Activated CD4-positive, alpha-beta T cell treated with anti-CD3 and anti-CD28 coated beads for 36 hours (primary cell): ENCODE results near the gene TENM4. TPM values are rescaled to one million over a fixed set of nuclear protein-coding genes. Genes with fewer than 3 reads are reported as not detected.

ENCODE experiments used
- ATAC-seq: fragments of 200-7000 bp; cut with Tn5 transposase; one replicate; pipeline ENCODE4 v1.10.0; 2021; ENCODE audit warnings: mild to moderate bottlenecking, moderate library complexity
- CTCF ChIA-PET: fragments of 350-600 bp; sonication (Branson Sonifier 250); formaldehyde crosslinking; loops from one replicate; lab custom pipeline; 2021; ENCODE audit warnings: antibody characterized with exemption; lab: Charles Lee
- POLR2A ChIA-PET: fragments of 350-600 bp; sonication (Branson Sonifier 250); formaldehyde crosslinking; loops from one replicate; lab custom pipeline; 2021; ENCODE audit warnings: antibody characterized with exemption, inconsistent platforms; lab: Charles Lee
- DNase-seq: peaks from one replicate; pipeline ENCODE4 v3.0.0-alpha.2; 2020
- H3K27ac Mint-ChIP-seq: one replicate; pipeline ENCODE4 v1.8.0; 2021; ENCODE audit warnings: mixed read lengths
- H3K27me3 Mint-ChIP-seq: one replicate; pipeline ENCODE4 v1.8.0; 2021; ENCODE audit warnings: mixed read lengths
- H3K36me3 Mint-ChIP-seq: one replicate; pipeline ENCODE4 v1.8.0; 2021; ENCODE audit warnings: low read depth, mixed read lengths
- H3K4me1 Mint-ChIP-seq: one replicate; pipeline ENCODE4 v1.8.0; 2021; ENCODE audit warnings: mixed read lengths
- H3K4me3 Mint-ChIP-seq: one replicate; pipeline ENCODE4 v1.8.0; 2021; ENCODE audit warnings: mild to moderate bottlenecking, moderate library complexity, mixed read lengths
- H3K9me3 Mint-ChIP-seq: one replicate; pipeline ENCODE4 v1.8.0; 2021; ENCODE audit warnings: low read depth, mixed read lengths
- intact Hi-C, 2 experiments: fragments of 100-400 bp; cut with DNase I in 1 of 2; cut with micrococcal nuclease in 1 of 2; formaldehyde crosslinking; loops; one replicate each; pipeline versions ENCODE4 v1.14.2 to v1.15.1; 2022 to 2024; cut with DNase I, micrococcal nuclease
- total RNA-seq, 2 experiments: library from RNA; stranded (reverse); gene quantifications; one replicate each; pipeline ENCODE4 v1.2.3, GENCODE V29; 2021

TENM4 gene
- total RNA-seq, 2 experiments from 2014 or later: not detected

- DNase-seq (no peak), ATAC-seq (no peak)
- H3K36me3 Mint-ChIP-seq: no peaks in the 10 kb centered on the region
- no peak overlapping the region for H3K4me3 Mint-ChIP-seq
- H3K27ac Mint-ChIP-seq: no peak overlapping the region
- no peaks in the 10 kb centered on the region for H3K4me1 Mint-ChIP-seq
- intact Hi-C loops: loop anchor here in 1 of 2 experiments (10.0 kb wide), 1 partner anchor 426 kb away; no protein-coding TSS in a partner anchor
- peaks cover 5% of the 10 kb centered on the region for H3K27me3 Mint-ChIP-seq
- POLR2A ChIA-PET: no interaction called here
- CTCF ChIA-PET: interaction anchor here (2.4 kb wide), 1 partner anchor 9 kb away, joined by 10 read pairs; no protein-coding TSS in a partner anchor
- H3K9me3 Mint-ChIP-seq: no peaks in the 10 kb centered on the region
Observed at GRCh38 chr11:79070518-79070917, 370.3 kb downstream of the TENM4 start.

- H3K27me3 Mint-ChIP-seq: peaks cover 5% of the 10 kb centered on the region
- no peak for ATAC-seq
- H3K27ac Mint-ChIP-seq: no peak overlapping the region
- POLR2A ChIA-PET: no interaction called here
- no peaks in the 10 kb centered on the region for H3K9me3 Mint-ChIP-seq
- no peak overlapping the region for H3K4me3 Mint-ChIP-seq
- no peaks in the 10 kb centered on the region for H3K36me3 Mint-ChIP-seq
- H3K4me1 Mint-ChIP-seq: no peaks in the 10 kb centered on the region
- CTCF ChIA-PET: interaction anchor here (2.4 kb wide), 1 partner anchor 8 kb away, joined by 10 read pairs; no protein-coding TSS in a partner anchor
- DNase-seq: no peak
- intact Hi-C loops: no loop called here
Observed at GRCh38 chr11:79069504-79069903, 371.3 kb downstream of the TENM4 start.

- Mint-ChIP-seq H3K27me3 (peaks cover 5% of the 10 kb centered on the region), H3K27ac (no peak overlapping the region), H3K4me3 (no peak overlapping the region), H3K36me3 (no peaks in the 10 kb centered on the region), H3K9me3 (no peaks in the 10 kb centered on the region), H3K4me1 (no peaks in the 10 kb centered on the region)
- DNase-seq: no peak
- POLR2A ChIA-PET: no interaction called here
- no peak for ATAC-seq
- intact Hi-C loops: no loop called here
- CTCF ChIA-PET: interaction anchor here (1.1 kb wide), 1 partner anchor 32 kb away, joined by 5 read pairs; no protein-coding TSS in a partner anchor
Observed at GRCh38 chr11:79068356-79068755, 372.5 kb downstream of the TENM4 start.

- no peak for DNase-seq
- H3K27me3 Mint-ChIP-seq: peaks cover 3% of the 10 kb centered on the region
- no peaks in the 10 kb centered on the region for H3K9me3 Mint-ChIP-seq
- no peak overlapping the region for H3K4me3 Mint-ChIP-seq
- POLR2A ChIA-PET: no interaction called here
- no peaks in the 10 kb centered on the region for H3K4me1 Mint-ChIP-seq
- CTCF ChIA-PET: no interaction called here
- H3K27ac Mint-ChIP-seq: no peak overlapping the region
- H3K36me3 Mint-ChIP-seq: no peaks in the 10 kb centered on the region
- ATAC-seq: no peak
- intact Hi-C loops: no loop called here
Observed at GRCh38 chr11:79067352-79067679, 373.5 kb downstream of the TENM4 start.

- DNase-seq (no peak), ATAC-seq (no peak)
- ChIA-PET CTCF (no interaction called here), POLR2A (no interaction called here)
- no peaks in the 10 kb centered on the region for H3K4me1 Mint-ChIP-seq
- intact Hi-C loops: no loop called here
- H3K27me3 Mint-ChIP-seq: peaks cover 3% of the 10 kb centered on the region
- H3K27ac Mint-ChIP-seq: no peak overlapping the region
- no peaks in the 10 kb centered on the region for H3K36me3 Mint-ChIP-seq
- H3K9me3 Mint-ChIP-seq: no peaks in the 10 kb centered on the region
- no peak overlapping the region for H3K4me3 Mint-ChIP-seq
Observed at GRCh38 chr11:79066456-79067351, 374.1 kb downstream of the TENM4 start.

GRCh38 chr11:79062814-79063762 lies 377.7 kb downstream of the TENM4 start:
- Mint-ChIP-seq H3K4me3 (no peak overlapping the region), H3K4me1 (no peaks in the 10 kb centered on the region), H3K27ac (no peak overlapping the region), H3K36me3 (no peaks in the 10 kb centered on the region), H3K27me3 (peaks cover 5% of the 10 kb centered on the region), H3K9me3 (no peaks in the 10 kb centered on the region)
- DNase-seq (no peak), ATAC-seq (no peak)
- ChIA-PET CTCF (interaction anchor here (0.7 to 3.2 kb wide), 2 partner anchors 8 to 12 kb away, joined by 3 to 10 read pairs; no protein-coding TSS in a partner anchor), POLR2A (no interaction called here)
- intact Hi-C loops: no loop called here

- DNase-seq: no peak
- Mint-ChIP-seq H3K9me3 (no peaks in the 10 kb centered on the region), H3K36me3 (no peaks in the 10 kb centered on the region), H3K4me3 (no peak overlapping the region), H3K27me3 (peaks cover 2% of the 10 kb centered on the region), H3K27ac (no peak overlapping the region), H3K4me1 (no peaks in the 10 kb centered on the region)
- no peak for ATAC-seq
- ChIA-PET CTCF (interaction anchor here (3.2 kb wide), 1 partner anchor 11 kb away, joined by 10 read pairs; no protein-coding TSS in a partner anchor), POLR2A (no interaction called here)
- intact Hi-C loops: no loop called here
Observed at GRCh38 chr11:79060081-79060953, 380.5 kb downstream of the TENM4 start.

GRCh38 chr11:79059141-79059540 lies 381.7 kb downstream of the TENM4 start:
- peaks cover 2% of the 10 kb centered on the region for H3K27me3 Mint-ChIP-seq
- no peak for ATAC-seq
- intact Hi-C loops: no loop called here
- DNase-seq: no peak
- CTCF ChIA-PET: no interaction called here
- POLR2A ChIA-PET: no interaction called here
- no peak overlapping the region for H3K4me3 Mint-ChIP-seq
- no peaks in the 10 kb centered on the region for H3K9me3 Mint-ChIP-seq
- no peaks in the 10 kb centered on the region for H3K4me1 Mint-ChIP-seq
- H3K36me3 Mint-ChIP-seq: no peaks in the 10 kb centered on the region
- no peak overlapping the region for H3K27ac Mint-ChIP-seq

- intact Hi-C loops: no loop called here
- Mint-ChIP-seq H3K36me3 (no peaks in the 10 kb centered on the region), H3K4me3 (no peak overlapping the region), H3K27ac (no peak overlapping the region), H3K27me3 (peaks cover 10% of the 10 kb centered on the region), H3K4me1 (no peaks in the 10 kb centered on the region), H3K9me3 (no peaks in the 10 kb centered on the region)
- ChIA-PET POLR2A (no interaction called here), CTCF (interaction anchor here (0.6 to 1.7 kb wide), 2 partner anchors 44 to 60 kb away, joined by 3 to 6 read pairs; no protein-coding TSS in a partner anchor)
- DNase-seq (no peak), ATAC-seq (no peak)
Observed at GRCh38 chr11:79055856-79056631, 384.8 kb downstream of the TENM4 start.

- intact Hi-C loops: no loop called here
- Mint-ChIP-seq H3K27me3 (peaks cover 9% of the 10 kb centered on the region), H3K36me3 (no peaks in the 10 kb centered on the region), H3K9me3 (no peaks in the 10 kb centered on the region), H3K27ac (no peak overlapping the region), H3K4me1 (no peaks in the 10 kb centered on the region), H3K4me3 (no peak overlapping the region)
- DNase-seq: no peak
- CTCF ChIA-PET: no interaction called here
- ATAC-seq: no peak
- POLR2A ChIA-PET: no interaction called here
Observed at GRCh38 chr11:79054636-79055035, 386.2 kb downstream of the TENM4 start.
